SKM-1 (cell line): Measurements from ENCODE around the gene CCNT2.
"Not testable (repeated sequence)": the region's sequence is repeated elsewhere in the genome, so short reads cannot be mapped to it uniquely, and the experiment has no call there.

Experiments used
- DNase-seq: peaks from one replicate; lab custom pipeline; 2025; ENCODE audit not compliant: unreplicated experiment; lab: John Stamatoyannopoulos, UW

CCNT2 gene

DNA sequence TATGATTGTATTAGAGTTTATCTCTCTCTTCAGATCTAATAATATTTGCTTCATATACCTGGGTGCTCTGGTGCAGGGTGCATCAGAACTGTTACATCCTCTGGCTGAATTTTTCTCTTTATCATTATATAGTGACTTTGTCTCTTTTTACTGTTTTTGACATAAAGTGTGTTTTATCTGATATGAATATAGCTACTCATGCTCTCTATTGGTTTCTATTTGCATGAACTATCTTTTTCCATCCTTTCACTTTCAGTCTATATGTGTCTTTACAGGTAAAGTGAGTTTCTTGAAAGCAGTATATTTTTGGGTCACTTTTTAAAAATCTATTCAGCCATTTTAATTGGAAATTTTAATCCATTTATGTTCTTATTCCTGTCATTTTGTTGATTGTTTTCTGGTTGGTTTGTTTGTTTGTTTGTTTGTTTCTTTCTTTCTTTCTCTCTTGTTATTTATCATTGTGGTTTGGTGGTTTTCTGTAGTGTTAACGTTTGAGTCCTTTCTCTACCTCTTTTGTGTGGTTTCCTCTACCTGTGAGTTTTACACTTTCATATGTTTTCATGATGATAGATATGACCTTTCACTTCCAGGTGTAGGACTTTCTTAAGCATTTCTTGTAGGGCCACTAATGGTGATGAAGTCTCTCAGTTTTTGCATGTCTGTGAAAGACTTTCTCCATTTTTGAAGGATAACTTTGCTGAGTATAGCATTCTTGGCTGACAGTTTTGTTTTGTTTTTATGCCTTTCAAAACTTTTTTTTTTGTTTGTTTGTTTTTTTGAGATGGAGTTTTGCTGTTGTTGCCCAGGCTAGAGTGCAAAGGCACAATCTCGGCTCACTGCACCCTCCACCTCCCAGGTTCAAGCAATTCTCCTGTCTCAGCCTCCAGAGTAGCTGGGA lies 54.9 kb downstream of the CCNT2 start:
- no peak for DNase-seq

- no peak for DNase-seq
These were observed 56.8 kb downstream of the CCNT2 start for GRCh38 chr2:134975281-134976009.

- DNase-seq, result no peak
These were observed 57.6 kb downstream of the CCNT2 start for GRCh38 chr2:134976074-134976702.

- DNase-seq, result not testable (repeated sequence)
These were observed 58.5 kb downstream of the CCNT2 start for GRCh38 chr2:134977104-134977503.

DNA sequence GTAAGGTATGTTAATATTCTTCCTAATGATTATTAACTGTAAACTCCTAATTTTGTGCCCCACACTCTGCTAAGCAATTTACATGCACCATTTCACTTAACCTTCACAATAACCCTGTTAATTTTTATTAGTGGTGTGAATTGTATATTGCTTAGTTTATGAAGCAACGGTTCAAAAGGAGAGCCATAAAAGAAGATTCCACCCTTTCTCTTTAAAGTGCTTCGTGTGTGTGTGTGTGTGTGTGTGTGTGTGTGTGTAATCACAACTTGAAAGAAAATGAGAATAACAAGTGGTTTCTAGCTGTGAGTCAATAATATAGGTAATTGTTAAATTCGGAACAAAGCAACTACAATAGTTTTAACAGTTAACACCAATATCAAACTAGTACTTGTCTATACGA lies 60.6 kb downstream of the CCNT2 start:
- no peak for DNase-seq

DNA sequence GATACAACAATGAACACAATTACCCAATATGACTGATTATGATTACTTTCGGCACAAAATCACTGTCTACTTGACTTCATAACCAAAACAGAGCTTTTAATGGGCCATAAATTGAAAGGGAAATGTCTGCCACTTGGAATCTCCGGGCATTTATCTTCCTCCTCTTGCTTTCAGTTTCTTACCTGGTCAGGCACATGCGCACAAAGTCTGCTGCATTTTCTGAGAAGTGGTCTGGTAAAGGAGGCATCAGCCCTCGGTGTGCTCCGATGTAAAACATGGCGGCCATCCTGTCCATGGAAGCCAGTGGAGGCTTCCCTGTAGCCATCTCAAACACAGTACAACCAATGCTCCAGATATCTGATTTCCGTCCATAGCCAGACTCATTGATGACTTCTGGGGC lies 62.0 kb downstream of the CCNT2 start:
- DNase-seq, result no peak

GRCh38 chr2:134982603-134983002 lies 64.0 kb downstream of the CCNT2 start:
- DNase-seq, result no peak

DNA sequence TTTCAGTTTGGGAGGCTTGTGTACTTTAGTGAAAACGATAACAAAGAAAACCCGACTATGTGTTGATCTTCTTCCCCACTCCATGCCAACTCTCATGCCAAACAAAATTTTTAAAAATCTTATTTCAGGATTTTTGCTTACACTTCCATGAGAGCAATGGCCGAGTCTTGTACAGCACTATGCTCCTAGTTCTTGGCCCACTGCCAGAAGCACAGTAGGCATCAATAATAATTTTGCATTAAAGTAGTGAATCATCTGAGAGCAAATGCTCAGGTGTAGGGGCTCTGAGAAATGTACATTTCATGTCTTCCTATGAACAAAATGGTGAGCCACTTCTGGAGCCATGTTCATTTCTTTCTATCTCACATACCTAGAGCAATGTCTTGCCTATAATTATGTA lies 66.4 kb downstream of the CCNT2 start:
- no peak for DNase-seq

DNA sequence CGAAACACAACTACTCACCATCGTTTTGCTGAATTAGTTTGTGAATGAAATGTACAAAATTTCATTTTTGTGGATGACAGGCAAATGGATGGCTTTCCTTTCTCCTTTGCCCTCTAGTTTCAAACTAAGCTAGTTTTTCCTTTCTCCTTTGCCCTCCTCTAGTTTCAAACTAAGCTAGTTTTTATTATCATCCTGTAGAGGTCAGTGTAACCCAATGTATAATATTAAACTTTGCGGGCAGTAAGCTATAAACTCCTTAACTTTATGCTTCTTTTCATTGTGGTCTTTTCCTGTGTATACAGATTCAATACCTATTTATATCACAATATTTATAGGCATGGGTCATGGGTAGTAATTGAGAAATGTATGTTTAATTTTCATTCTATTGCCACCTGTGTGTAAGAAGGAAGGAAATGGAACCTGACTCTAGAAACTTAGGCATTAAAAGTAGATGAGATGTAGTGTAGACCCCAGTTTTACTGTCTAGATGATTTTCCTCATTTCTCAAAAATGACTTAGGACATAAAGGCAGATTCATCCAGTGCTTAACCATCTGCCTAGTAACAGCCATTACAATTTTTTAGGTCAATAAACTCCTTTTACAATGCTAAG lies 70.5 kb downstream of the CCNT2 start:
- DNase-seq, result peak; percentile 37

DNA sequence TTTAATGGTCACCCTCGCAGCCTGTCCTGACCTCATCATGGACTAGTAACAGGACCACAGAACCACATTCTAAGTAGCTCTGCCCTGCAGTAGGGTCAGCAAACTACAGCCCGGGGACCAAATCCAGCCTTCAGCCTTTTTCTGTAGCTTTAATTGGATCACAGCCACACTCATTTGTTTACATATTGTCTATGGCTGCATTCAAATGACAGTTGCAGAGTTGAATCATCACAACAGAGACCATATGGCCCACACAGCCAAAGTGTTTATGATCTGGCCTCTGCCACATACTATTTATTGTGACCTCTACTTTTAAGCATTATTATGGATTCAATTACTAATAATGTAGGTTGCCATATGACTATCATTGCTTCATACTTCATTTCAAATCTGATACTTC lies 80.9 kb downstream of the CCNT2 start:
- no peak for DNase-seq

DNA sequence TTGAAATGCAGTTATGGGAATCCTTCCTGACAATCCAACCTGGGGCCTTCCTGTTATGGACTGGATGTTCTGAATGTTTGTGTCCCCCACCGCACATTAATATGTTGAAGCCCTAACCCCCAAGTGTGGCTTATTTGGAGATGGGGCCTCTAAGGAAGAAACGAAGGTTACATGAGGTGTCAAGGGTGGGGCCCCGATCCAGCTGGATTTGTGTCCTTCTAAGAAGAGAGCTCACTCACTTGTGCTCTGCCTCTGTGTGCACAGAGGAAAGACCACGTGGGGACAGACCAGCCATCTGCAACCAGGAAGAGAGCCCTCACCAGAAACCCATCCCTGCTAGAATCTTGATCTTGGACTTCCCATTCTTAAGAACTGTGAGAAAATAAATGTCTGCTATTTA lies 84.2 kb downstream of the CCNT2 start:
- no peak for DNase-seq

GRCh38 chr2:135004005-135004746 lies 85.6 kb downstream of the CCNT2 start:
- DNase-seq, result peak; percentile 28

DNA sequence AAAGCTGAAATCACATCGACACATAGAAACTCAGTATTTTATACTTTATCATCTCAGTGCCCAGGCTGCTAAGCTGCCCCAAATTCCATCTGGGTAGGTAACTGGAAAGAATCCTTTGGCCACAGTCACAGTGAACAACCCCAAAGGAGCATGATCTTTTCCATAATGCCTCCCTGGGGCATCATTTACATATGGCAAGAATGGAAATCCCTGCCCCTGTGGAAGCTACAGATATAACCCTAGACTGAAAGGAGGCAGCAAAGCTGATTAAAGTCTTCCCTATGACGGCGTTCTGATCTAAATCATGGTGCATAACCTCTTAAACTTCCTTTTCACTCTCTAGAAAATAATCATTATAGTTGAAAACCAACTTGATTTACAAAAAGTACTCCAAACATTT lies 87.1 kb downstream of the CCNT2 start:
- DNase-seq, result no peak
